HG03159 (cell line): ENCODE data around the gene PKN3.

Source experiments
- ATAC-seq: cut with Tn5 transposase; IDR thresholded peaks from one replicate; pipeline ENCODE4 v1.9.1; 2021; ENCODE audit warnings: mild to moderate bottlenecking, moderate library complexity; ENCODE audit not compliant: unreplicated experiment

The PKN3 gene

DNA sequence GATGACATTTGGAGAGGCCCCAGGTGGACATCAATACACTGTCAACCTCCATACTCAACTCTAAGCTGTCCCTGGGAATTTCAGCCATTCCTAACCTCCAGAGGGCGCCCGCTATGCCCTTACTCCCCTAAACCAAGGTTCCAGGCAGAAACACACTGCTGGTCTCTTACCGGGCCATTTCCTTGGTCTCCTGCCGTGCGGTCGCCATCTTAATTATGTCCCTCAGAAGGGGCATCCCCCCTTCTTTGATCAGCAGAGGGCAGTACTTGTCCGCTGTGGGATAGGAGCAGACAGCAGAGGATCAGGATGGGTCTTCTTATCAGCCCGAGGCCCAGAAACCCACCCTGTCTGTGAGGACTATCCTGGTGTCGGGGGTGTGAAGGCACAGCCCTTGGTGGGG is 31.0 kb downstream of the PKN3 start:
- no peak for ATAC-seq

DNA sequence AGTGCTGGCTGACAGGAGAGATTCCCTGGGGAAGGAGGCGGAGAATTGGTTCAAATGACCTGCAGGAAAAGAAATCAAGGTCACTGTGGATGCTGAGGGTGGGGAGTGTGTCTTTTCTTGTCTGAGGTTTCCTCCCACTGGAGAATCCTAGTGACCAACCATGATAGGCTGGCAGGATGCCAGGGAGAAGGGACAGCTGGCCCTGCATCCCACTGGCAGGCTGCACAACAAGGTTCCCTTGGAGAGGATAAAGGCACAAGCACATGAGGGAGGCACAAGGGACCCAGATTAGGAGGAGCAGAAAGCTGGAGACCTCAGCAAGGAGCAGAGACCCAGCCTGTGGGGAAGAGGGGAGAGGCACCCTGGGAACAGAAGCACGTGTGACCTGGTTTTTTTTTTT is 33.1 kb downstream of the PKN3 start:
- ATAC-seq = no peak

DNA sequence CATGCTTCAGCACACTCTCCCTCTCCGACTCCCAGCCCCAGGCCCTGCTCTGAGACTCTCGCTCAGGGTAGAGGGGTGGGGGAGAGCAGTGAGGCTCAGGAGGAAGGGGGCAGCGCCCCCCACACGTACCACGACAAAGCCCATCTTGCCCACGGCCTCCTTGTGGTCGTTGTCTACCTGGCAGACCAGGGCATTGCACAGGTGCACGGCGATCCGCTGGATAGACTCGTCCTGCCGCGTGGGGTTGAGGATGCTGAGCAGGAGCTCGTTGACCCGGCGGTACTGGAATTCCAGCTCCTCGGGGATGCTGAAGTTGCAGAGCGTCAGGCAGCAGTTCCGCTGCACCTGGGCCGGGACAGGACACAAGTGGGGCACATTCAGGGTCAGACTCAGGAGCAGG is 40.1 kb downstream of the PKN3 start:
- ATAC-seq = no peak

DNA sequence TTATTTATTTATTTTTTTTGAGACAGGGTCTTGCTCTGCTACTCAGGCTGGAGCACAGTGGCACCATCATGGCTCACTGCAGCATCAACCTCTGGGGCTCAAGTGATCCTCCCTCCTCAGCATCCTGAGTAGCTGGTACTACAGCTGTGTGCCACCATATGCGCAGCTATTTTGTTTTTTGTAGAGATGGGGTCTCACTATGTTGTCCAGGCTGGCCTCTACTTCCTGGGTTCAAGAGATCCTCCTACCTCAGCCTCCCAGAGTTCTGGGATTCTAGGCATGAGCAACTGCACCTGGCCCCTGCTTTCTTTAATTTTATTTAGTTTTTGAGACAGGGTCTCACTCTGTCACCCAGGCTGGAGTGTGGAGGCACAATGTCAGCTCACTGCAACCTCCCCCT is 41.1 kb downstream of the PKN3 start:
- ATAC-seq = no peak

DNA sequence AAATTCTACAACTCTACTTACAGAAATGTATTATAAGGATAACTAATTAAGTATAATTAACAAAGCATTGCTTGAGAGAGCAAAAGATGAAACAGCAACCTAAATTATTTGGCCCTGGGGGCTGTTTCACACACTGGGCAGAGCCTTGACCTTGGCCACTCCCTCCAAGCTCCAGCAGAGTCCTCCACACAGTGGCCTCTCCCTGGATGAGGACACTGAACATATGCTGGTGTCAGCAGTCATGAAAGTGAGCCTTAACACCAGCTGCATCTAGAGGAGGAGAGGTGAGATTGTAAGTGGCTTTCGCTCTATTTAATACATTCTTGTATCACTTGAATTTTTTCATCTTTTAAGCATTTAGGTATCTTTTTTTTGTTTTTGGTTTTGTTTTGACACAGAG is 44.9 kb downstream of the PKN3 start:
- no peak for ATAC-seq

DNA sequence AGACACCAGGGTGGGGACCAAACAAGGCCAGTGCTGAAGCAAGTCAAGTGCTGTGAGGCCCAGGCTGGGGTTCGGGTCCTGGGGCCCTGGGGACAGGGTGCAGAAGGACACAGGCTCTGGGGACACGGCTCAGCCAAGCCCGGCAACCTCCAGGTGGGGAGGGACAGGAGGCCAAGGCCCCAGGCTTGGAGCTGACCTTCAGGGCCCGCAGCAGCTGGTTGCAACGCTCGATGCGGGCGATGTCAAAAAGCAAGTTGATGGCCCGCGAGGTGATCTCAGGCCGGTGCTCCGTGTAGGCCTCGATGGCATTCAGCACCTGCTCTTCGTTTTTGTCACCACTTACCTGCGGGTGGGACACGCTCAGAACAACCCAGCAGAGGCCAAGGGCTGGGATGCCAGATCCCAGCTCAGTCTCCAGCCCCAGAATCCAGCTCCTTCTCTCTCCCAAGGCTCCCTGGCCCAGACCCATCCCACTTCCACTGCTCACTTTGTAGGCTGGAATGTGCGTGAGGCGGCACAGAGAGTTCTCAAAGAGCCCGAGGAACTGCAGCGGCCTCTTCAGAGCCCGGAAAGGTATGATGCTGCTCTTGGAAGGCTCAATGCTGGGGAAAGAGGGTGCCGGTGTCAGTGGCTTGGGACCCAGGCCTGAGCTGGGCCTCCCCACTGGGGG is 48.8 kb downstream of the PKN3 start:
- no peak for ATAC-seq

DNA sequence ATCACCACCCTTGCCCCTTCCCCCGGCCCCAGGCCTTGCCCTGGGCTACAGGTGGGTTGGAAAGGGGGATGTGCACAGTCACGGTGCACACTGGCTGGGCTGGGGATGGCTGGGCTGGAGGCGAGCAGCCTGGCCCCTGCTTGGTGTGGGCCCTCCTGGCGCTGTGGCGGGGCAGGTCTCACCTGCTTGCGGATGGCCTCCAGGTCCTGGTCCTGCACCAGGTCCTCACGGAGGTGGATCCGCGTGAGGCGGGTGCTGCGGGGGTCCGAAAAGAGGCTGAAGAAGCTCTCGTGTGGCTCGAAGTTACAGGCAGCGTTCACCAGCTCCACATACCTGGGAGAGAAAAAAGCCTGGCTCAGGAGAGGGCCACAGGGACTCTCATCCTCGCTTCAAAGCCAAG is 51.3 kb downstream of the PKN3 start:
- no peak for ATAC-seq

DNA sequence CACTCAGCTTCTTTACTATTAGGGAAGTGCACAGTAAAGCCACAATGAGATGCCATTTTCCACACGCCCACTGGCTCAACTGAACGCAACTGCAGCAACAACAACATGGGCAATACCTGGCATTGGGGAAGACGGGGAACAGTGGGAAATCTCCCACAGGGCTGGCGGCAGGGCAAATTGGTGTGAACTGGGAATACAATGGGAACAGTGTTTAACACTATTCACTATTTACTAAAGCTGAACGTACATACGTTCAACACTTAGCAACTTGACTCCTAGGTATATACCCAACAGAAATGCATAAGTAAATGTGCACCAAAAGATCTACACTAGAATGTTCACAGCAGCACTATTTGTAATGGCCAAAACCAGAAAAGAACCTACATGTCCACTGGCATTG is 55.3 kb downstream of the PKN3 start:
- ATAC-seq = no peak

DNA sequence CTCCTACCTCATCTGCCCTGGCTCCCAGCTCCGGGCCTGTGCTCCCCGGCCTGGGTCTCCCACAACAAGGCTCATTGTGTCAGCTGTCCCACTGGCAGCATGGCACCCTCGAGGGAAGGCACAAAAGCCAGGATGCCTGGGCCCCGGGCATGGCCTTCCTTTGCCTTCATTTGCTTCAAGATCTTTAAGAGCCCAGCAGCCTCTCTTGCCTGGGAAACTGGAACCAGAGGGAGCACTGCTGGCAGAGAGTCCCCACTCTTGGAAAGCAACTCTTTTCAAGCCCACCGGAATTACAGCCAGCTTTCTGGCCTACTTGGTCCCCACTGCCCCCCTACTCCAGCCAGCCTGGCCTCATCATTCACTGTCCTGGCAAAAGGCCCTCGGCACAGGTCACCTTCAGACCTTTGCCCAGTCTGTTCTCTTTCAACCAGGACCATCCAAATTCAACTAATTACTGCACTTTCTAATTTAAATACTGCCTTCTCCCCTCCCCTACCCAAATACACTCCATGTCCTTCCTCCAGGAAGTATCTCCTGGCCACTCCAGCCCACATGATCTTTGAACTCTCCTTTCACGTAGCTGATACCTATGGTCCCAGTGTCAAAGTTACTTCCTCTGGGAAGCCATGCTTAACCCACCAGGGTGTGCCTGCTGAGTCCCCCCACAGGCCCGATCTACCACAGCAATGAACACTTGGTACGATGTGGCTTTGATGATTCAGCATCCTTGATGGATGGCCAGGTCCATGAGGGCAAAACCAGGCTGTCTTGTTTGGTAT is 60.6 kb downstream of the PKN3 start:
- no peak for ATAC-seq

DNA sequence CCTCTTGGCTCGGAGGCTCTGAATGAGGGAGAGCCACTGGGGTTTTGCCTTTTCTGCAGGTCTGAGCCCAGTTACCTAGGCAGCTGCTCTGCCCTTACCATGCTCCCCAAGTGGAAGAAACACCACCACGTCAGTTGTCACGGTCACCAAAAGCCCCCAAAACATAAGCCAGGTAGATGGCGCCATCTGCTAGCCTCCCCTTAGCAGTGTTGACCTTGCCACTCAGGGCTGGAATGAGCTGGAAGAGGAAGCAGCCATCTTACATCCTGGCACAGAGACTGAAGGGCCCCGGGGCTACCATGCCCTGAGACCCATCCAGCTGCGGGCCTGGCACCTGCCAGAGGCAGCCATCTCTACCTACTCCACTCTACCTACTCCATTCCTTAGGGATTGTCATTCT is 62.1 kb downstream of the PKN3 start:
- no peak for ATAC-seq

DNA sequence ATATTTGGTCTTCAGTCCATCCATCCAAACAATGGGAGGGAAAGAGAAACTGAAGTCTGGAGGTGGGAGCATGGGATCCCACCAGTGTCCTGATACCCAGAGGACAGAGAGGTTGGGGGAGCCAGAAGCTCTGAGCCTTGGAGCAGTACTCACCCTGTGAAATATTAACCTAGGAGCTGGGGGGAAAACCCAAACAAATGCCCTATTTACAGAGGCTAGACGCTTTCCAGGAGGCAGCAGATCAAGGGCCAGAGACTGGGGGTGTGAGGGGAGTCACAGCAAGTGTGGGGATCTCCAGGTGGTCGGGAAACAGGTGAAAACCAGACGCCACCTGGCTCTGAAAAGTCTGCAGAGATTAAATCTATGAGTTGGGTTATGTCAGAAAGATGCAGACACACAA is 63.2 kb downstream of the PKN3 start:
- ATAC-seq = no peak

DNA sequence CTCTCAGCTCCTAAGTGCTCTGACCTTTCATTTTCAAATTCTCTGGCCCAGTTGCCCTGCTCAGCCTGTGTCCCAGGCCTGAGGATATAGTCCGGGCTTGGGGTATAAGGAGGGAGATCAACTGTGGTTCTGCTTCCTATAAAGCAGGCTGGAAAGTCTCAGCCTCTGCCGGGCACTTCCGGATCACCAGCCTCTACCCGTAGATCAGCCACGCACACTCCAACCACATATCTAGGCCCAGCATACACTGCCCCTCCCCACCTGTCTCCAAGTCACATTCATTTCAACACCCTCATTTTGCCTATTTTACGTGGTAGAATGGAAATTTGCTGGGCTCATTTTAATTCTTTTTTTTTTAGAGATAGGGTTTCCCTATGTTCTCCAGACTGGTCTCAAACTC is 66.3 kb downstream of the PKN3 start:
- ATAC-seq = no peak
